Esophagus muscularis mucosa (tissue), 3 donors: ENCODE data around the gene DEGS2.

Source experiments
- CTCF ChIP-seq, 3 experiments: fragments of 200-600 bp in 2 of 3; fragments of 450-650 bp in 1 of 3; sonication (generic) in 2 of 3; IDR thresholded peaks; one replicate each; pipeline ENCODE4 v1.5.1; 2017 to 2019; ENCODE audit warnings: antibody characterized with exemption in 3 of 3, mild to moderate bottlenecking in 2 of 3, moderate library complexity in 1 of 3
- POLR2A ChIP-seq: fragments of 450-650 bp; IDR thresholded peaks from one replicate; pipeline ENCODE4 v1.6.1; 2017; ENCODE audit warnings: antibody characterized with exemption, moderate library complexity, mild to moderate bottlenecking, low read depth
- POLR2AphosphoS5 ChIP-seq, 2 donors: sonication (generic); formaldehyde crosslinking; IDR thresholded peaks; one replicate each; pipeline ENCODE4 v1.6.1; 2017; ENCODE audit warnings: antibody characterized with exemption in 2 of 2

DNA sequence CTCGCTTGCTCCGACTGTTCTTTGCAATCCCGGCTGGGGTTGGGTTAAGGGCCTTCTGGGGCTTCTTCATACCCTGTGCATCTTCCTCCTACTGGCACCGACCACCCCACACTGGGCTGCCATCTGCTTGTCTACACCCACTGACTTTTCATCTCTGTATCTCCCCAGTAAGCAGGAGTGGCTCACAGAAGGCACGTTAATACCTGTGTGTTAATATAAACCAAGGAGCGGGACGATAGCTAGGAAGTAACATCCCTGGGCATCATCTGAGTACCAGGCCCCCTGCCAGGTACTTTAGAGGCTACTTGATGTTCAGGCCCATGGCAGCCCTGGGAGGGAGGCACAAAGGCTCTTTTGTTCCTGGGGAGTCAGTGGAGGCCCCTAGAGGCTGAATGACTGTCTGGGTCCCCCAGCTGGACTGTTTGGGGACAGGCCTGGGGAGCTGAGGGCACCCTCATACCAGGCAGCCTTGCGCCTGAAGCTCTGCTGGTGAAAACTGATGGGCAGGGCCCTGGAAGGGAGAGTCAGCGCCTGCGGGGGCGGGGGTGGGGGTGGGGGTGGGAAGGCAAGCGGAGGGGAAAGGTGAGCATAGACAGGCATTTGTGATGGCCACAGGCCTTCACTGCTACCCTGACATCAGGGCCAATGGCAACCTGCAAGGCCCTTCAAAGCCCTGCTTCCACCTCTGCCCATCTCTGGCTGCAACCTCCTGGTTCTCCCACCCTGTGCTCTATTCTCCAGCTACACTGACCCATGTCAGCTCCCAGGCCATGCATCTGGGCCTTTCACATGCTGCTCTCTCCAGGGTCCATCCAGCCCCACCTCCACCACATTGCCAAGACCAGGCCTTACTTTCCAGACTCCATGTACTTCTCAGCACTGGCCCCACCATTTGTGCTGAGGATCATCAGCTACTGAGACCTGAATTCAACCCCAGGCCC, 34.2 kb upstream of the DEGS2 start:
- TF ChIP-seq POLR2AphosphoS5 (IDR thresholded peaks at IDR 0.05): no peak
- no peak for TF ChIP-seq POLR2A
- no peak for TF ChIP-seq CTCF (IDR thresholded peaks at IDR 0.05)
